Kidney epithelial cell (primary cell): ENCODE results near the gene CARF. TPM values are rescaled to one million over a fixed set of nuclear protein-coding genes. Genes with fewer than 3 reads are reported as not detected.
A peak's percentile ranks its signal among the peaks of the same experiment; 100 is the strongest.
"Not testable (repeated sequence)": the region's sequence is repeated elsewhere in the genome, so short reads cannot be mapped to it uniquely, and the experiment has no call there.

Experiments used
- DNase-seq: peaks from one replicate; pipeline ENCODE4 v3.0.0-alpha.2; 2010; ENCODE audit warnings: low read depth
- H3K27me3 ChIP-seq: 2 replicates; pipeline ENCODE4 v1.6.0; 2011; ENCODE audit warnings: low read length; ENCODE audit not compliant: control insufficient read depth, insufficient read depth
- H3K36me3 ChIP-seq: 2 replicates; pipeline ENCODE4 v1.5.1; 2011; ENCODE audit warnings: low read length; ENCODE audit not compliant: control insufficient read depth, insufficient read depth
- H3K4me3 ChIP-seq: 2 replicates; pipeline ENCODE4 v1.5.1; 2011; ENCODE audit warnings: low read depth, mild to moderate bottlenecking, control low read depth, low read length
- total RNA-seq: library from RNA; depleted of rRNA; stranded (reverse); fragments of >200 nt; gene quantifications from 2 replicates; pipeline ENCODE4 v1.2.3, GENCODE V29; 2015
- TF ChIP-seq, protein P1 (sequence below): IDR thresholded peaks from 2 replicates; pipeline ENCODE4 v1.5.1; 2011; ENCODE audit warnings: mild to moderate bottlenecking, moderate library complexity, low read length, control low read depth, inconsistent platforms; ENCODE audit not compliant: insufficient read depth, poor library complexity, severe bottlenecking

Gene CARF
- total RNA-seq, 1 donor from 2014 or later = 4.4 TPM

DNA sequence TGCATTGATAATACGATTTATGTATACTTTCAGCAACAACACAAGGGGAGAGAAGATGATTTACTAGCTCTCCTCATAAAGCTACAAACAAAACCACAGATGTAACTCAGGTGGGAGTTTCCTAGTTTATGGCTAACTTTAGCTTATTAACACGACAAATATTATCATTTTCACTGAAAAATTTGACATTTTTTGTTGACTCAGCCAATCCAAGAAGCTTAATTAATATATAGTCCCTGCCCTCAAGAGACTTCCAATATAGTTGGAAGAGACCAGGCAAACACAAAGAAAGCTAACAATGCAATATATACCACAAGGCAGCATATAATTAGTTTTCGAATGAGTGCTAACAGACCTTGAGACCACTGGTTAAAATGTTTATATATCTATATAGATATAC is 1.4 kb upstream of the CARF start:
- Histone ChIP-seq H3K27me3 (no peaks in the 10 kb centered on the region), H3K4me3 (peak overlapping the region; percentile 61), H3K36me3 (no peaks in the 10 kb centered on the region)
- TF ChIP-seq, protein P1, sequence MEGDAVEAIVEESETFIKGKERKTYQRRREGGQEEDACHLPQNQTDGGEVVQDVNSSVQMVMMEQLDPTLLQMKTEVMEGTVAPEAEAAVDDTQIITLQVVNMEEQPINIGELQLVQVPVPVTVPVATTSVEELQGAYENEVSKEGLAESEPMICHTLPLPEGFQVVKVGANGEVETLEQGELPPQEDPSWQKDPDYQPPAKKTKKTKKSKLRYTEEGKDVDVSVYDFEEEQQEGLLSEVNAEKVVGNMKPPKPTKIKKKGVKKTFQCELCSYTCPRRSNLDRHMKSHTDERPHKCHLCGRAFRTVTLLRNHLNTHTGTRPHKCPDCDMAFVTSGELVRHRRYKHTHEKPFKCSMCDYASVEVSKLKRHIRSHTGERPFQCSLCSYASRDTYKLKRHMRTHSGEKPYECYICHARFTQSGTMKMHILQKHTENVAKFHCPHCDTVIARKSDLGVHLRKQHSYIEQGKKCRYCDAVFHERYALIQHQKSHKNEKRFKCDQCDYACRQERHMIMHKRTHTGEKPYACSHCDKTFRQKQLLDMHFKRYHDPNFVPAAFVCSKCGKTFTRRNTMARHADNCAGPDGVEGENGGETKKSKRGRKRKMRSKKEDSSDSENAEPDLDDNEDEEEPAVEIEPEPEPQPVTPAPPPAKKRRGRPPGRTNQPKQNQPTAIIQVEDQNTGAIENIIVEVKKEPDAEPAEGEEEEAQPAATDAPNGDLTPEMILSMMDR = no peak
- no peak for DNase-seq

DNA sequence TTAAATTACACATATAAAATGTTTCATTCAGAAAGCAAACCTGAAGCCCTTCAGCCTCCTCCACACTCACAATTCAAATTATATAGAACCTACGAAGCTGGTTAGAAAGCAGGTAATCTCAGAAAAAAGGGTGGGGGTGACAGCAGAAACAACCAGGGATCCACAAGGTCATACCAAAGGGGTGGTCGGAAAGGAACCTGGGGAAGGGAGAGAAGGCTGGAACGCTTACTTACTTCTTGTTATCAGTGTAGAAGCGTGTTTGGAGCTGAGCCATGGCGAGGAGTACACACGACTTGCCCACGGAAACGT is 918 bp upstream of the CARF start:
- TF ChIP-seq, protein P1 = no peak
- Histone ChIP-seq H3K4me3 (peak overlapping the region; percentile 61), H3K36me3 (no peaks in the 10 kb centered on the region), H3K27me3 (no peaks in the 10 kb centered on the region)
- no peak for DNase-seq

DNA sequence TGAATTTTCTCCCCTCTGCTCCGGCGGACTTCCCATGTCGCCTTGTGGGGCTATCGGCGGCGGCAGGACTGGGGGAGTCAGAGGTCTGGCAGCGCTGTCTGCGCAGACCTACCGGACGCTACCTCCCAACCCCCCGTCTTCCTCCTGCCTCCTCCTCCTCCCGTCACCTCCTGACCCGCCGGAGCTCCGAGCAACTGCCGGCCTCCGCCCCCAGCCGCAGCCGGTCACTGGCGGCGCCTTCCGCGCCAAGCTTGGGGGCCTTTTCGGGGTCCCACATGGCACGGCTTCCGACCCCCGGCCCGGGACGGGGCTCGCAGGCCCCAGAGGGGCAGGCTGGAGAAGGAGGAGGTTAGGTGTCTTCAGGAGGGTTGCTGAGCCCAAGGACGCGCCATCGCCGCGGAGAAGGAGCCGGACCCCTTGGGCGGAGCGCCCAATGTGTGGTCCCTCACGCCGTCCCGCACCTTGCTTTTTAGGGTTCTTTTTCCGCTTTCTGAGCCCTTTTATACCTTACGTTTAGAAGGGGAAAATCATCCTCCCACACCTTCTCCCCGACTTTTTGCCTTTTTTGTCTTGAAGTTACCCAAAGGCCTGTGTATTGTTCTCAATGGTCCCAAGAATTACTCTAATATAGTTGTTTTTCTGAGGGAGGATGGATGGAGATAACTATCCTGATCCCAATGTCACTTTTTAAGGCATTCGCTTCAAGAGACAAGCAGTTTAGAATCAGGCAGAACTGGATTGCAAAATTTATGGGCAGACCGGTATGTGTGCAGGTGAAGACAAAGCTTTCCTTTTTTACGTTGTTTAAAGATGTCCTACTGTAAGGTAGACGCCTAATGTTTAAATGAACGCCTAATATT is 497 bp downstream of the CARF start:
- DNase-seq, H3K27me3 ChIP-seq, H3K36me3 ChIP-seq: not testable (repeated sequence)
- H3K4me3 ChIP-seq = peak overlapping the region; percentile 61

DNA sequence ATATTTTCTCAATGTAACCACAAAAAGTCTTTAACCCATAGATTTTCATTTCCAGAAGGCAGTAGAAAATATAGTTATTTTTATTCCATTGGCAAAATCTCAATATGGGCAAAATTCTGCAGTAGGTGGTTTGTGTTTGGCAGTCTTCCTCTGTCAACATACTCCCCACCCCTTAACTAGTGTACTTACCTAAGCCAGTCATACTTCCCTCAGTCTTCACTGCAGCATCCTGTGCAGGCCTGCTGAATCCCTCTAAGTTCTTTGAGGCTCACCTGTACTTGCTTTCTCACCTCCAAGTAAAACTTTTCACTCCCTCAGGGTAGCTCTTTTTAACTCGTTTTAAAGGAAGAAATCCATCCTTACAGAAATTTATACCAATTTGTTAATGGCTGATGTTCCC is 6.8 kb downstream of the CARF start:
- TF ChIP-seq, protein P1 = no peak
- Histone ChIP-seq H3K4me3 (no peak overlapping the region), H3K36me3 (no peaks in the 10 kb centered on the region), H3K27me3 (no peaks in the 10 kb centered on the region)
- no peak for DNase-seq

DNA sequence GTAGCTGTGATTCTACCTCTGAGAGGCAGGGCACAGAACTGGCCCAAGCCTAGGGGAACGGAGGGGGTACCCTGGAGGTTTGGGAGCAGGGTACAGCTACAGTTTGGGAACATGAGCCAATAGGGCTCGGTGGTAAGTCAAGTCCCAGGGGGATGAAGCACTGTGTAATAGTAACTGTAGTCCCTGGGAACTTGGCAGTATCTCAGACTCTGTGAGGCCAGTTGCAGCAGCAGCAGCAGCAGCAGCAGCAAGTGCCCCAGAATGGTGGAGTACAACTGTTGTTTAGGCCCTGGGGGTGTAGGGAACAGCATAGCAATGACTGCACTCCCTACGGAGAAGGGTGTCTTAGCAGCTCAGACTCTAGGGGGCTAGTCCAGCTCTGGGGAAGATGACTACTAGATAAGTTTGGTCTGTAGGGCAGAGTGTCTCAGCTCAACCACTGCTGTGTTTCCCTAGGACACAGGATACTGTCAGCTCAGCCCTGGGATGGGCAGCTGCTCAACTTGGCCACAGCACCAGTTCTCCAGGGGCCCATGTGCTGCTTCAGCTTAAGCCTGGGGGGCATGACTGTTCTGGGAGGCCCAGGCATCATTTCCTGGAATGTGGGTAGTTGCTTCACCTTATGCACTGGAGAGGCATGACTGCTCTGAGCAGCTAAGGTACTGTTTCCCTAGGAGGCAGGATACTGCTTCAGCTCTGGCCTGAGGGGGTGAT is 20.5 kb downstream of the CARF start:
- TF ChIP-seq, protein P1 = no peak
- Histone ChIP-seq H3K27me3 (no peaks in the 10 kb centered on the region), H3K4me3 (no peak overlapping the region), H3K36me3 (no peaks in the 10 kb centered on the region)
- DNase-seq = no peak

DNA sequence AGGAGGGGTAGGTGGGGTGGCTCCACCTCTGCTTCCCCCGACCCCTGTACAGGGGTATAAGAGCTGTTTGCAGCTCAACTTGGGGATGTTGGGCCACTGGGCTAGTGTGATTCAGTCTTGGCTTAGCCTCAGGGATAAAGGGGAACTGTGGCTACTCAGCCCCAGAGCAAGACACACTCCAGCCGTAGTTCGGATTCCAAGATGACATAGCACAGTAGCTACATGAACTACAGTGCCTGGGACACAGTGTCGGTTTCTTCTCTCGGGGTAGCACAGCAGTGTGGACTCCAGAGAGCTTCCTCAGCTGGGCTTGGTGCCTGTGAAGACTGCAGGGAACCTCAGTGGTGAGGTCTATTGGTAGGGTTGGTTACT is 21.1 kb downstream of the CARF start:
- H3K4me3 ChIP-seq = no peak overlapping the region
- TF ChIP-seq, protein P1 = no peak
- H3K27me3 ChIP-seq = no peaks in the 10 kb centered on the region
- DNase-seq = no peak
- no peaks in the 10 kb centered on the region for H3K36me3 ChIP-seq
